GM19023 (cell line): Measurements from ENCODE around the gene PSKH1.
"Not testable (repeated sequence)": the region's sequence is repeated elsewhere in the genome, so short reads cannot be mapped to it uniquely, and the experiment has no call there.

Source experiments
- ATAC-seq: cut with Tn5 transposase; IDR thresholded peaks from one replicate; pipeline ENCODE4 v1.9.1; 2021; ENCODE audit warnings: mild to moderate bottlenecking, moderate library complexity; ENCODE audit not compliant: unreplicated experiment

Gene PSKH1

DNA sequence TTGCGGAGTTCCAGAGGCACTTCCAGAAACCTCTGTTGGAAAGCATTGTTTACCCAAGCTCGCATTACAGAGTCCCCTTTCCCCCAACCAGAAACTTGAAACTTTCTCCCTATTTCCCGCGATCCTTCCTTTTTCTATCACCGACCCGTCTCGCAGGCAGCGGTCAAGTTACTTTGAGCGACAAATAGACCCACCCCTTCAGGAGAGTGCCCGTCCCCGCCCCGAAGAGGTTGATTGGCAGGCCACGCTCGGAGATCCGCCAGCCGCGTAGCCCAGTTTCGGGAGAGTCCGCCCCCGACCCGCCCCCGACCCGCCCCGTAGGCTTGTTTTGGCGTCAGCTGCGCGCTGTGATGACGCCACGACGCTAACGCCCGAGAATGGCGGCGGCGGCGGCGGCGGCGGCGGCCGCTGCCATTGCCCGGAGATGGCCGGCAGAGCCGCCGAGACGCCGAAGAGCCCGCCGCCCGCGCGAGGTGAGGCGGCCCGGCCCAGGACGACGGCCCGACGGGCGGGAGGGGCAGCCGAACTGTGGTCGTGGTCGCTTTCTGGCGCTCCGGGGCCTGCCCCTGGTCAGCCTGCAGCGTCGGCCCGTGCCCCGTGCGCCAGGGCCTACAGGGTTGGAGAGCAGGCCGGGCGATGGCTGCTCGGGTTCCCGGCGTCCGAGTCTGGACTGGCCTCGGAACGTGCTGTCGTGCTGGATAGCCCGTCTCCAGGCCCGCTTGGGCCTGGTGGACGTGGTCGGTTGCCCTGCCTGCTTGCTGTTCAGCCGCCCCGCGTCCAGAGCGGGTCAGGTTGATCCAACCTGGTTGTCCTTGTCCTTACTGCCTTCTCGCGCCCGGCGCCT lies at the start of gene PSKH1:
Gene PSKH1 (plus strand): TSS at position 356 of the 844 bp plus-strand sequence. CDS start 15,496 bp downstream, outside the sequence.
- ATAC-seq = peak; percentile 95

DNA sequence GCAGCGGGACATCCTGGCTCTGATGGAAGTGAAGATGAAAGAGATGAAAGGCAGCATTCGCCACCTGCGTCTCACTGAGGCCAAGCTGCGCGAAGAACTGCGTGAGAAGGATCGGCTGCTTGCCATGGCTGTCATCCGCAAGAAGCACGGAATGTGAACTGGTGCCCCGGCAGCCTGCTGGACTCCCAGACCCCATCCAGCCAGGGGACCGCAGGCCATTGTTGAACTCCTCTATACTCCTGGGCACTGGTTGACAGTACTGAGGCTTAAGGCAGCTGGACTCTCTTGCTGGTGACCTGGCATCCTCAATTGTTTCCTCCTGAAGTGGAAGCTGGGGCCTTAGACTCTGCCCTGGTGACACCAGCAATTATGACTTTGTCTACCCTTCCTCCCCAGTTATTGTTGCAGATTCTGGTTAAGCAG lies 49.7 kb upstream of the PSKH1 start:
- no peak for ATAC-seq

DNA sequence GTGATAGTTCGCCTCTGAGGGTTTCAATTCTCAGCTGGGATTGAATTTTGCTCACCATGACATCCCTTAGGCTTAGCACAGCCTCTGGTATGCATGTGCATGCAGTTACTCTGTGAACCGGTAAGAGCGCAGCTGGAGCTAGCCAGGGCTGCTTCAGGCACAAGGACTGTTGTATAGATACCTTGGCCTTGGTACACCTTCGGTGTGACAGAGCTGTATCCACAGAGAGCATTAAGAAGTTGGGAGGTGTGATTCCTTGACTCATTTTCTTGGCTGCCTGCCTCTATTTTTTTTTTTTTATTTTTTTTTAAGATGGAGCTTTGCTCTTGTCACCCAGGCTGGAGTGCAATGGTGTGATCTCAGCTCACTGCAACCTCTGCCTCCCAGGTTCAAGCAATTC lies 48.6 kb upstream of the PSKH1 start:
- no peak for ATAC-seq

DNA sequence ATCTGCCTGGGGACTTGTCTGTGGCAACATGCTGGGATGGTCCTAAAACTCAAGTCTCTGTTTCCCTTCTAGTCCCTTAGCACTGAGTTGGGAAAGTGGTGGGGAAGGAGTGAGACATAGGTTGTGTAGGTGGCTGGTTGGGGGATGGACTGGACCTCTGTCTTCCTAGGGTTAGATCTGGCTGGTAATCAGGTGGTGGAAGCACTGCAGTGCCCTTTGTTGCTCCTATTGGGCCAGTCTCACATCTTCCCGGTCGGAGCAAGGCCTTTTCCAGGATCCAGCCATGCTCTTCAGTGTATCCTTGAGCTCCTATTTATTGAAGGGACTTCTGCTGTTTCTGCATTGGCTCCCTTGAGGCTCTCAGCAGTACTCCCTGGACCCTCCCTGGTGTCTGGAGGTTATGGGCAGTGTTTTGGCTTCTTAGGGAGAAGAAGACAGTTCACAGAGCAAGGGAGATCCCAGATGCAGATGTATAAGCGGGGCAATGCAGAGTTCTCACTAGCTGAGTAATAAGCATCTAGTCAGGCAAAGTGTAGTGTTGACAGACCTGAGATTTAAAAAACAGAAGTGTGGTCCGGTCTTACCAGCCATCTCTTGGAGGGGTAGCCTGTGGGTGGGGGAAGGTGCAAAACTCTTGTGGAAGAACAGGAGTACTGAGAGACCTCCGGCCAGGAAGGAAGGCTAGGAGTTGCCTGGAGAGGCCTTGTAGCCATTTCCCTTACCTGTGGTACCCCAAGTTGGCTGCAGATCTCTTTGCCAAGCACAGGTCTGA lies 47.6 kb upstream of the PSKH1 start:
- ATAC-seq = no peak

DNA sequence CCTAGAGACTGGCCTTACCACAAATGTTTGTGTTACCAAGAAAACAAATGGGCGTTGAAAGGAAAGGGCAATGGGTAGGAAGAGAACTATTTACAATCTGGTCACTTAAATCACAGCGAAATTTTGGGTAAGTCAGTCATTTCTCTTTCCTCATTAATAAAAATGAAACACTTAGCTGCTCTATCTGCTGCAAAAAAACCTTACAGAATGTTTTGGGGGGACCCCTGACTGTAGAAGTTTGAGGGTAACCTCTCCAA lies 47.1 kb upstream of the PSKH1 start:
- ATAC-seq = no peak

DNA sequence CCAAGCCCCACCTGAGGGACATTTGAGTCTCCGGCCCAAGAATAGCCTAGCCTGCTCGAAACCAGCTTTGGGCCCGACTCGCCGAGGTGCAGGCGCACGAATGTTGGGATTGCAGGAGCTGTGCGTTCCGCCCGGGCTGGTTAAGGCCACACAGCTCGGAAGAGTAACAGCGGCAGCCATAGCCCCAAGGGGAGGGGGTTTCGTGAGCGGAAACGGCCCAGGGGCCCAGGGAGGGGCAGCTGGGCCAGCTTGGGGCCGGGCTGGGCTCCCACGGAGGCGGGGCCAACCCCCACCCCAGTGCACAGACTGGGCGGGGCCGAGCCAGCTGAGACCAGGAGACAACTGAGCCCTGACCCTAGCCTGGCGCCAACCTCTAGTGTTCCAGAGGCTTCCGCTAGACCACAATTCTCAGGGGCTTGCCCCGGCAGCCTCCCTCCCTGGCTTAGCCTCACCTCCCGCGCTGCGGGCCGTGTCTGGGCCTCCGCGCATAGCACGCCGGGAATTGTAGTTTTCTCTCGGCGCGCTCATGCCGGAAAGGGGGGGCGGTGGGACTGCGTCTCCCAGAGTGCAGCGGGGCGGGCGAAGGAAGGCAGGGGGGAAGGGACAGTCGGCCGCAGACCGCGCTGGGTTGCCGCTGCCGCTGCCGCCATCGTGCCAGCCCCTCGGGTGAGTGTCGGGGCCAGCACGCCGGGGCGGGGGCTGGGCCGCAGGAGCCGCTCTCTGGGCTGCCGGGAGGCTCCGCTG lies 46.6 kb upstream of the PSKH1 start, which contains the start of gene NUTF2:
Gene NUTF2 (plus strand): TSS at position 614 of the 744 bp plus-strand sequence. CDS start 18,198 bp downstream, outside the sequence.
- peak; percentile 58 for ATAC-seq

DNA sequence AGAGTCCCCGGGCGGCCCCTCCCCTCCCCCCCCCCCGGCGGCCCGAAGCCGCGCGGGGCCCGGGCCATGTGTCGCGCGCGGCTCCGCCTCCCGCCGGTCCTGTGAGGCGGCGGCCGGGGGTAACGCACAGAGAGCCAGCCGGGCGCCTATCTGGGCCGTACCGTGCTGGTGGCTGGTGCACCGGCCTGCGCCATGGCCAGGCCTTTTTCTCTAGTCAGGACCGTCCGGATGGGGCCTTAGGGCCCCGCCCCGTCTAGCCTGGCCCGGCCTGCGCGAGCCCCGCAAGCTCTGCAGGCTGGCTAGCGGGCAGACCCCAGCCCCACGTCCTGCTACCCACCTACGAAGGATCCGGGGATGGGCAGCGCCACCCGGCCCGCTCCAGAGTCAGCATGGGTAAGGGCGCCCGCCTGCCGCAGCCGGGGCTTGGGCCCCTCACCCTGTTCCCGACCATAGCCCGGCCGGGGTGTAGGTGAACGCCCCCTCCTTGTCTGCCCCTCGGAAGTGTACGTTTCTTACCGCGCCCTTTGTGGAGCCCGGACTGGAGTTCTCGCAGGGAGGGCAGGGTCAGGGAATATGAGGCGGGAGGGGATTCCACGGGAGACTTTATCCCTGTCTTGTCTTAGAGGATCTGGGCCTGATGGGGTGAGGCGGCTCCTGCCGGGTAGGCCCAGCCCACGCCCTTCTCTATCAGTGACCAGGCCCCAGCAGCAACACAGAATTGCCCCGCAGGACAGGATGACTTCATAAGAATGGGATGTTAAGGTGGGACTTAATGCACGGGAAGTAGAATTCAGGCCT lies 45.8 kb upstream of the PSKH1 start, which contains the start of gene CENPT:
Gene CENPT (minus strand): TSS at position 630 of the 798 bp plus-strand sequence. CDS start 13,834 bp downstream, outside the sequence.
- ATAC-seq = peak; percentile 40

DNA sequence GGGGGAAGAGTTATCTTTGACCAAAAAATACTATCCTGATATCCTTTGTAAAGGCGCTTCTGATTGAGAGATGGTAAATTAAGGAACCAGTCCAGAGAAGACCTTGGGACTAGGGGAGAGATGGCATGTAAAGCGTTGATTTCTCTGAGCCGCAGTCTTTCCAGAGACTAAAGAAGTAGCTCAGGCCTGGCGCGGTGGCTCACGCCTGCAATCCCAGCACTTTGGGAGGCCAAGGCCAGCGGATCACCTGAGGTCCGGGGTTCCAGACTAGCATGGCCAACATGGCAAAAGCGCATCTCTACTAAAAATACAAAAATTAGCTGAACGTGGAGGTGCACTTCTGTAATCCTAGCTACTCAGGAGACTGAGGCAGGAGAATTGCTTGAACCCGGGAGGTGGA lies 44.9 kb upstream of the PSKH1 start:
- no peak for ATAC-seq

DNA sequence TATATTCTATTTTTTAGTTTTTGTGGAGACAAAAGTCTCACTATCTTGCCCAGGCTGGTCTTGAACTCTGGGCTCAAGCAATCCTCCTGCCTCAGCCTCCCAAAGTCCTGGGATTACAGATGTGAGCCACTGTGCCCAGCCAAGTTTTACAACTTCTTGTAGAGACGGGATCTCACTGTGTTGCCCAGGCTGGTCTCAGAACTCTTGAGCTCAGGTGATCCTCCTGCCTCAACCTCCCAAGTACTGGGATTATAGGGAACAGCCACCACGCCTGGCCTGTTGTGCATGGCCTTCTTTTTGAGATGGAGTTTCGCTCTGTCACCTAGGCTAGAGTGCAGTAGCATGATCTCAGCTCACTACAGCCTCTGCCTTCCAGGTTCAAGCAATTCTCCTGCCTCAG lies 39.4 kb upstream of the PSKH1 start:
- ATAC-seq = no peak

DNA sequence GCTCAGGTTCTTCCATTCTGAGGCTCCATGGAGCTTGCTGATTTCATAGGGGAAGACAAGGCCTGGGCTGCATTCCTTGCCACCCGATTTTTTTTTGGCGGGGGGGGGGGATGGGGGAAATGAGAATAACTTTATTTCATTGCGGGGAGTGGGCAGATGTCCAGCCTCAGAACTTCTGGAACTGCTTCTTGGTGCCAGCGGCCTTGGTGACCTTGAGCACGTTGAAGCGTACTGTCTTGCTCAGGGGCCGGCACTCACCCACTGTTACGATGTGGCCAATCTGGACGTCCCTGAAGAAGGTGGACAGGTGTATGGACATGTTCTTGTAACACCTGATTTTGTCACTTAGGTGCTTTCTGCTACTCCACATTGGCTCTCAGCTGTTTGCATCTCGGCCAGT lies 37.3 kb upstream of the PSKH1 start:
- ATAC-seq = no peak

DNA sequence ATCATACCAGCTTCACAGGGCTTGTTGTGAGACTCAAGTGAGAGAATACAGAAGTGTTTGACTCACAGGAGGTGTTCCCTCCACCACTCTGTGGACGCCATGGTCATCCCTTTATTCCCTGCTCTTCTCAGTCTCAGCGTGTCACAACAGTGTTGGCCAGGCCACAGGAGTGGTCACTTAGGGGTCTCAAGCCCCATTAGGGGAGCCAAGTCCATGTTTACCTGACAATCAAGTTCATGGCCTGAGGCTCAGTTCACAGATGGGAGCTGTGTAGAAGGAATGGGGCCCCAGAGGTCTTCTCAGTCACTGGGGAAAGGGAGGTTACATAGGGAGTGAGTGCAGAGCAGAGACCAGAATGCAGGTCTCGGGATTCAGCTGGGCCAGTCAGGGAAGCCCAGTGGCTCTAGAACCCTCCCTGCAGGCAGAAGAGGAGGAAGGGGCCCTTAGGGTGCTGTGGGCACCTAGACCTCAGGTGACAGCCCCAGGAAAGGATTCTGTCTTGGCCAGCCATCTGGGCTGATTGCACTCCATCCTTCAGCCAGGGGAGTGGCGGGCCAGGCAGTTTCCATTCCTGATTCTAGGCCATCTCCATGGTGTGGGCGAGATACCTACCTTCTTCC lies 36.0 kb upstream of the PSKH1 start:
- no peak for ATAC-seq

DNA sequence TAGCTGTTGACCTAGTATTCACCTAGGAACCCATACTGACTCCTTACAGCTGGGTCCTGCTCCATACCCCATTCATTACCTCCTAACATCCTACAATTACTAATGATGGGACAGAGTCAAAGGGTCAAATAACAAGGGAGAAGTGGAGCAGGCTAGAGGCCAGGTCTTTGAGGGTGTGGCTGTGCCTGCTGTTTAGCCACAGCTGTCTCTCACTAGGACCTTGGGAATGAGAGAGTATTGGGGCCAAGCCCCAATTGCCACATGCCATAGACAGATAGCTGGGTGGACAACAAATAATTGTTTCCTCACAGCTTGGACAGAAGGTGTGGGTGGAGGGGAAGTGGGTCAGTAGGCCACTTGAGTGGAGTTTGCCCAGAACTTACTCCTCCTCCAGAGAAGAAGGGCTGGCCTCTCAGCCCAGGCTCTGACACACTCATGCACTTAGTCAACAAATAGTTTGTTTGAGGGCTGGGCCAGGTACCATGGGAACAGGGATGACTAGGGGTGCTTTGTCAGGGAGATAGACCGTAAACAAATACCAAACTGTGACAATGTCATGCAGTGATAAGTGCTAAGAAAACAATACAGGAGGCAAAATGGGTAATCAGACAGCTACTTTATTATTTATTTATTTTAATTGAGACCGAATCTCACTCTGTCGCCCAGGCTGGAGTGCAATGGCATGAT lies 35.4 kb upstream of the PSKH1 start:
- ATAC-seq = no peak

DNA sequence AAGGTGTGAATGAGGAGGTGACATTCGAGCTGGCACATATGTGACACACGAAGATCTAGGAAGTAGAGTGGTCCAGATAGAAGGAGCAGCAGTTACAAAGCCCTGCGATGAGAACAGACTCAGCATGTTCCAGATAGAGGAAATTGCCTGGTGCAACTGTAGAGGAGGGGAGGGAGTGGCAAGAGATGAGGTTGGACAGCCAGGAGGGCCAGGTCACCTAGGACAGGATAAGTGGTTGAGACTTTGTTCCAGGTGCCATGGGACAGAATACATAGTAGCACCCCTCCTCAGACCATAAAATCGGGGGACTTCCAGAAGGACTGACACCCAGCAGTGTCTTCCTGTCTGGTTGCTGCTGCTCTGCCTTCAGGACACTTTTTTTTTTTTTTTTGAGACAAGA lies 34.6 kb upstream of the PSKH1 start:
- no peak for ATAC-seq

DNA sequence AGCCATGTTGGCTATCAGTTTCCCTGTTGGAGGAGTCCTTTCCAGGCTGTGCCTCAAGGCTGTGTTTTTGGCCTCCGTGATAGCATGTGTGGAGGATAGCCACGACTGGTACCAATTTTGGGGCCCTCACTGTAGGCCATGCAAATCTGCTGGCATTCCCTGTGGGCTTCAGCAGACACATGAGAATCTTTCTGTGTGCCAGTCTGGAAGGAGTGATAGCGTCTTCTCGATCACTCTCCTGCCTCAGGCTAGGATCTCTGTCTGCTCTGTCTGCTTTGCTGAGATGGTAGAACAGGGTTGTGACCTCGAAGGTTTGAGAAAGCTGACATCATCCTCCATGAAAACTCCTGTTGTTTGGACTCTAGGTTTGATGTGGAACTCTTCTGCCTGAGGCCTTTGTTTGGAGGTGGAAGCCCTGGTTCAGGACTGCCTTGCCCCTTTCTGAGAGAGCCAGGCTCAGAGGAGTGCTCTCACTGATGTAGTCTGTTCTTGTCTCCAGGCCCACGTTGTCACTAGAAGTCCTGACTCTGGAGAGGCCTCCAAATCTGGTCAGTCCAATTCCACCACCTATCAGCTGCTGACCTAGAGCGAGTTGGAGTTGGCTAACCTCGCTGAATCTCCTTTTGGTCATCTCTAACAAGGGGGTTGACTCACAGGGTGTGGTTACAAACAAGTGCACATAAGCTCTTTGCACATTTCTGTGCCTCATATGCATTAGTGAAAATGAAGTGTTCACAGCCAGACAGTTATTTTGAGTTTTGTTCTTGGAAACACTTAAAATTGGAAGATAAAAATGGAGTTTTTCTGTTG lies 32.3 kb upstream of the PSKH1 start:
- no peak for ATAC-seq

DNA sequence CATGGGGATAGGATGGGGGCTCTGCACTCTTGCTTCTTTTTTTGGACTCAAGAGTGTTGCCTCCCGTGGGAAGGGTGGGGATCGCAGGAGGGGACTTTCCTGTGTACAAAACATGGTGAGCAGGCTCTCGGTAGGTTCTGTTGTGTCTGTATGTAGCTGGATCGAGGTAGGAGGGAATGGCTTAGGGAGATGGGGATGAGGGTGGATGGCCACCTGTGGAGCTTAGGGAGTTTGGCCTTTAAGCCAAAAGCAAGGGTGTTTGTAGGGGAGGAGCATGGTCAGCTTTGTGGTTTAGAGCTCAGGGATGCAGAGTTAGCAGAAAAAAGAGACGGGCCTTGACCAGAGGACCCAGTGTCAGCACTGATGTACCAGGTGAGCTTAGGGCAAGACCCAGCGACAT lies 31.2 kb upstream of the PSKH1 start:
- ATAC-seq = no peak

DNA sequence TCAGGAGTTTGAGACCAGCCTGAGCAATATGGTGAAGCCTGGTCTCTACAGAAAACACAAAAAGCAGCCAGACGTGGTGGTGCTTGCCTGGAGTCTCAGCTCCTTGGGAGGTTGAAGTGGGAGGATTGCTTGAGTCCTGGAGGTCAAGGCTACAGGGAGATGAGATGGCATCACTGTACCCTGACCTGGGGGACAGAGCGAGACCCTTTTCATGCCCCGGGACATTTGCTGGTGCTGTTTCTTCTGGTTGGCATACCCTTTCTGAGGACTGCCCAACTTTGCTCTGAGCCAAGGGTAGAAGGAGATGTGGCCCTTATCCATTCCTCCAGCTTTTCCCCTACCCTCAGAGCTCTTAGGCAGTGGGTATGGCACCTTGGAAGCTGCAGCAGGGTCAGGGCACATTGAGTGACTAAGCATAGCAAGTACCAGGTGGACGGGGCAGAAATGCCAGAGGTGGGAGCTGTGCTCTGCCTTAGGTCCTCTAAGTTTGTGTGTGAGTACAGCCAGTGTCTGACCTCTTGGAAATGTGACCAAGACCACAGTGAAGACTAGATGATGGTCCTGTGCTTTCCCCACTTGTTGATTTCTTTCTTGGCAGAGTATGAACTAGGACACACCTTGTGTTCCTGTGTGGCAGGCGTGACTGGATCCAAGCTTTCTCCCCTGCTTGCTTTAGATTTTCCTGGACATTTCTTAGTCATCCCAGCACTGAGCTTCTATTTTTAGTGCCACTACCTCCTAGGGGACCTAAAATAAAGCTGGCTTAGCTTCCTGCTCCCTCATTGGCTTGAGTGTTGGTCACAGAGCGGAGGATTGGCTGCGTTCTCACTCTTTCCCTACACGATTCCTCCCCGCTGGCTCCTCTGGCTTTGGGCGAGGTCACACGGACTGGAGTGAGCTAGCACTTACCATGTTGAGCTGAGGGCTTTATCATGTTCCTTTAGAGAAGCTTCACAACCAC lies 30.2 kb upstream of the PSKH1 start:
- ATAC-seq = no peak

DNA sequence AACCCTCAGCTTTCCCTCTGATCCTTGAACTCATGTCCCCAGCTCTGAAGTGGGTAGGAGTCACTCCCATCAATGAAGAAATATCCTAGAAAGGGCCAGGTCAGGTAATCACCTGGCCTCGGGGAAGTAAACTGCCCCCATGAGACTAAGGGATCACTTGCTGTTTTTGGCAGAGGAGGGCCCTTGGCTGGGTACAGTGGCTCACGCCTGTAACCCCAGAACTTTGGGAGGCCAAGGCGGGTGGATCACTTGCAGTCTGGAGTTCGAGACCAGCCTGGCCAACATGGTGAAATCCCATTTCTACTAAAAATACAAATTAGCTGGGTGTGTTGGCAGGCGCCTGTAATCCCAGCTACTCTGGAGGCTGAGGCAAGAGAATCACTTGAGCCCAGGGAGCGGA lies 29.0 kb upstream of the PSKH1 start:
- ATAC-seq = not testable (repeated sequence)

DNA sequence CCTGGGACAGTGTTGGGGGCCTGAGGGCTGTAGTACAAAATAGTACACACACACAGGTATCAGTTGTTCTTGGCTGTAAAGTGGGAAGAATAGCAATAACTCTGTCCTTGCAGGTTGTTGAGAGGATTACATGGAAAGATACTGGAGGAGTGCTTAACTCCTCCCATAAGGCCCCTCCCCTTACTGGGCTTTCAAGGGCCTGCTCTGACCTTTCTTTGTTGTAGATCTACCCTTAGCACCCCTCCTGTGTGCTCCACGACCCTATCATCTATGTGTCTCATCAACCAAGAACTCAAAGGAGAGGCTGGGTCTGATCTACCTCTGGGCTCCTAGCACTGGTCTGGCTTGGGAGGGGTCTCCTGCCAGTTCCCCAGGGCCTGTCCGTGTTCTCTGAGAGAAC lies 28.5 kb upstream of the PSKH1 start:
- no peak for ATAC-seq
